AG10803 (cell line): ENCODE measurements around the gene ZNF300.
A peak's percentile ranks its signal among the peaks of the same experiment; 100 is the strongest.
"Not testable (repeated sequence)": the region's sequence is repeated elsewhere in the genome, so short reads cannot be mapped to it uniquely, and the experiment has no call there.

Experiments
- DNase-seq: peaks from one replicate; pipeline ENCODE4 v3.0.0; 2010; ENCODE audit warnings: low read depth
- H3K4me3 ChIP-seq: 2 replicates; pipeline ENCODE4 v1.5.1; 2011; ENCODE audit warnings: mild to moderate bottlenecking, low read length, control low read depth
- TF ChIP-seq, protein P1 (sequence below): conservative IDR thresholded peaks from 2 replicates; pipeline ENCODE4 v1.5.1; 2011; ENCODE audit warnings: mild to moderate bottlenecking, low read length, control low read depth, inconsistent platforms

The ZNF300 gene

DNA sequence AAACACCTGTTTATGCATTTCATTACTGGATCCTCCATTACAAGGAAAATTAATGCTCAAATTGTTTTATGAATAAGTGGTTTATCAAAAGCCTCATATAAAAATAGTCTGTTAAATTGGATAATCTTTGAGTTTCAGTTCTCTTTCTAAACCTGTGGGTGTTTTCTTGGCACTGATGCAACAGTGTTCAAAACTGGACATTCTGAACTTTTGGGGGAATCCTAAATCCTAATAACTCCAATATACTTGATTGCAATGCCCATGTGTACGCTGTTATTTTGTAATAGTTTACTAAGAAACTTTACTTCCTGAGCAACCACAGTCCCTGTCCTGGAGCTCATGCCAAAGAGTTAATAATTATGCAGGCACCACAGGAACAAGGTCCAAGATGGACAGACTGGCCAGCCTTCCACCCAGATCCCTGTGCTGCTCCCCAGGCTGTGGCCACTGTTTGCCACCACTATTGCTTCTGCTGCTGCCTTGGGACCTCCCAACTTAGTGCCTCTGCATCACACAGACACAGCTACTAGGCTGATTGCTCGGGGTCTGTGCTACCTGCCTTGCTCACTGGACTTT, 44.4 kb downstream of the ZNF300 start:
- no peak for DNase-seq
- TF ChIP-seq, protein P1, sequence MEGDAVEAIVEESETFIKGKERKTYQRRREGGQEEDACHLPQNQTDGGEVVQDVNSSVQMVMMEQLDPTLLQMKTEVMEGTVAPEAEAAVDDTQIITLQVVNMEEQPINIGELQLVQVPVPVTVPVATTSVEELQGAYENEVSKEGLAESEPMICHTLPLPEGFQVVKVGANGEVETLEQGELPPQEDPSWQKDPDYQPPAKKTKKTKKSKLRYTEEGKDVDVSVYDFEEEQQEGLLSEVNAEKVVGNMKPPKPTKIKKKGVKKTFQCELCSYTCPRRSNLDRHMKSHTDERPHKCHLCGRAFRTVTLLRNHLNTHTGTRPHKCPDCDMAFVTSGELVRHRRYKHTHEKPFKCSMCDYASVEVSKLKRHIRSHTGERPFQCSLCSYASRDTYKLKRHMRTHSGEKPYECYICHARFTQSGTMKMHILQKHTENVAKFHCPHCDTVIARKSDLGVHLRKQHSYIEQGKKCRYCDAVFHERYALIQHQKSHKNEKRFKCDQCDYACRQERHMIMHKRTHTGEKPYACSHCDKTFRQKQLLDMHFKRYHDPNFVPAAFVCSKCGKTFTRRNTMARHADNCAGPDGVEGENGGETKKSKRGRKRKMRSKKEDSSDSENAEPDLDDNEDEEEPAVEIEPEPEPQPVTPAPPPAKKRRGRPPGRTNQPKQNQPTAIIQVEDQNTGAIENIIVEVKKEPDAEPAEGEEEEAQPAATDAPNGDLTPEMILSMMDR = no peak
- no peak overlapping the region for H3K4me3 ChIP-seq

DNA sequence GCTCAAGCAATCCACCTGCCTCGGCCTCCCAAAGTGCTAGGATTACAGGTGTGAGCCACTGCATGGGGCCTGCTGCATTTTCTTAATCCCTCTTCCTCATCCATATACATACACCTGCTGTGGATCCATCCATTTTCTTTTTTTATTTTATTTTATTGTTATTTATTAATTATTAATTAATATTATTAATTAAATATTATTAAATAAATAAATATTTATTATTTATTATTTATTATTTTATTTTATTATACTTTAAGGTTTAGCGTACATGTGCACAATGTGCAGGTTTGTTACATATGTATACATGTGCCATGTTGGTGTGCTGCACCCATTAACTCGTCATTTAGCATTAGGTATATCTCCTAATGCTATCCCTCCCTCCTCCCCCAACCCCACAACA, 48.1 kb downstream of the ZNF300 start:
- not testable (repeated sequence) for DNase-seq, H3K4me3 ChIP-seq

DNA sequence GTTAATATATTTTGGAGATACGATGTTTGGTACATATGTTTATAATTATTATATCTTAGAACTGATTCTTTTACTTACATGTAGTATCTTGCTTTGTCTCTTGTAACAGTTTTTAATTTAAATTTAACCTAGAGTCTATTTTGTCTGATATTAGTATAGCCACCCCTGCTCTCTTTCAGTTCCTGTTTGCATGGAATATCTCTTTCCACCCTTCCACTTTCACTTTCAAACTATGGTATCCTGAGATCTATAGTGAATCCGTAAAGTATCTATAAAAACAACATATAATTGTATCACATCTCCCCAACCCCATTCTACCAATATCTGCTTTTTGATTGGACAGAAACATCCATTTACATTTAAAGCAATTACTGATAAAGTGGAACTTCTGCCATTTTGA, 51.2 kb downstream of the ZNF300 start:
- no peak for DNase-seq
- TF ChIP-seq, protein P1 = no peak
- H3K4me3 ChIP-seq = no peak overlapping the region

DNA sequence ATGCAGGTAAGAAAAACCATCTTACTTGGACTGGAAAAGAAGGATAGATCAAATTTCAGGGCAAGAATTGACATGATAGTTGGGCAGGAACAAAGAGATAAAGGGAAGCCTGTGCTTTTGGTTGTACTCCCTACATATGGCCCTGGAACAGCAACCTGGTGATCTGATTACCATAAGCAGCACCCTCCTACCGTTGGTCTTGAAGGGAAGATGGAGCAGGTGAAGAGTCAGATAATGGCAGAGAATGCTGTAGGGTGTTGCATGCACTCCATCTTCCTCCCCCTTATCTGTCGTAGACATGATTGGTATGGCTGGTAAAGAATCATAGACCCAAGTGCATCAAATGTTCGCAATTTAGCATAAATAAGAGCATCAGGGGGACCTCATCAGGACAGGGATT, 53.7 kb downstream of the ZNF300 start:
- TF ChIP-seq, protein P1 = no peak
- H3K4me3 ChIP-seq = no peak overlapping the region
- no peak for DNase-seq

DNA sequence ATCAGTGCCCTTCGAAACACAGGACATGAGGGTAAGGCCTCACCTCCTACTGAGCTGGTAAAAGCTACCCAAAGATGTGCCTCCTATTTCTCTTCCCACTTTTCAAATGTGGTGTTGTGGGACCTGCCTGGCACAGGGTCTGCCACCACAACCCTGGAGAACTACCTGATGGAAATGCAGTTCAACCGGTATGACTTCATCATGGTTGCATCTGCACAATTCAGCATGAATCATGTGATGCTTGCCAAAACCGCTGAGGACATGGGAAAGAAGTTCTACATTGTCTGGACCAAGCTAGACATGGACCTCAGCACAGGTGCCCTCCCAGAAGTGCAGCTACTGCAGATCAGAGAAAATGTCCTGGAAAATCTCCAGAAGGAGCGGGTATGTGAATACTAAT, 56.5 kb downstream of the ZNF300 start:
- TF ChIP-seq, protein P1 = no peak
- no peak overlapping the region for H3K4me3 ChIP-seq
- no peak for DNase-seq

DNA sequence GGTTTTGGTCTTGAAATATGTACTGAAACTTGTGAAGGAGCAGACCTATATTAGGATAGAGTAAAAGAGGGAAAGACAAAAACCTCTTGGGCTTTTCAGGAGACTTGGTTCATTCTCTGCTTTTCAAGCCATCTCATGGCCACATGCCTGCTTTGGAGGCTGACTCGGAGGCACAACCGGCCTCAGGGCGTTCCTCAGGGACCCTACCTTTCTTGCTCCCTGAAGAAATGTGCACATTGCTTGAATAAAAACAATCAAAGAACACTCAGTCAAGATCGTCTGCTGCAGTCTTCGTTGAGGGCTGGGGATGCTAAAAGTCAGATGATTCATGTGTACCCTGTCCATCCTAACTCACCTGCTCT, 57.5 kb downstream of the ZNF300 start:
- DNase-seq = no peak
- TF ChIP-seq, protein P1 = no peak
- H3K4me3 ChIP-seq = no peak overlapping the region

DNA sequence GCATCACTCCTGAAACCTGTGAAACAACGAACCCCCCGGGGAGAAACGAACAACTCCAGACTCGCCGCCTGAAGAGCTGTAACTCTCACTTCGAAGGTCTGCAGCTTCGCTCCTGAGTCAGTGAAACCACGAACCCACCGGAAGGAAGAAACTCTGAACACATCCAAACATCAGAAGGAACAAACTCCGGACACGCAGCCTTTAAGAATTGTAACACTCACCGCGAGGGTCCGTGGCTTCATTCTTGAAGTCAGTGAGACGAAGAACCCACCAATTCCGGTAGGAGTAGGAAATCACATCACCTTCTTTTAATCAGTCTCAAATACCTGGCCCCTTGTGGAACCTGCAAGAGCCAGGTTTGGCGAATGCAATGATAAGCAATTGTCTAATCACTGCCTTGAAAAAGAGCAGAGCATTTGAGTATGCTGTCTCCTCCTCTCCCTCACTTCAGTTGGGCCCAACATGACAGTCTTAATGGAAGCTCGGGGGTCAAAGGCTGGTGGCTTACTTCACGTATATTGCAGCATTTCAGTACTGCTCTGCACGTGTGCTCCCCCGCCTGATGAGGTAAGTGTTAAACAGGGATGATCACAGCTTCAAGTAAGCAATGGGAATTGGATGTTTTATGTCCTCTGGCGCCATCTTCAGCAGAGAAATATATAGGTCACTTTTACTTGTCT, 58.0 kb downstream of the ZNF300 start:
- TF ChIP-seq, protein P1 = peak; percentile 72
- no peak overlapping the region for H3K4me3 ChIP-seq
- peak; percentile 88 for DNase-seq

DNA sequence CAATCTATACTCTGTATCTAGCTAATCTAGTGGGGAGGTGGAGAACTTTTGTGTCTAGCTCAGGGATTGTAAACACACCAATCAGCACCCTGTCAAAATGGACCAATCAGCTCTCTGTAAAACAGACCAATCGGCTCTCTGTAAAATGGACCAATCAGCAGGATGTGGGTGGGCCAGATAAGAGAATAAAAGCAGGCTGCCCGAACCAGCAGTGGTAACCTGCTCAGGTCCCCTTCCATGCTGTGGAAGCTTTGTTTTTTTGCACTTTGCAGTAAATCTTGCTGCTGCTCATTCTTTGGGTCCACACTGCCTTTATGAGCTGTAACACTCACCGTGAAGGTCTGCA, 58.5 kb downstream of the ZNF300 start, which contains the start of gene IRGM:
TSS of gene IRGM (plus strand) at position 214 of the 346 bp plus-strand sequence. CDS start 1,603 bp downstream, outside the sequence.
- DNase-seq, H3K4me3 ChIP-seq: not testable (repeated sequence)

DNA sequence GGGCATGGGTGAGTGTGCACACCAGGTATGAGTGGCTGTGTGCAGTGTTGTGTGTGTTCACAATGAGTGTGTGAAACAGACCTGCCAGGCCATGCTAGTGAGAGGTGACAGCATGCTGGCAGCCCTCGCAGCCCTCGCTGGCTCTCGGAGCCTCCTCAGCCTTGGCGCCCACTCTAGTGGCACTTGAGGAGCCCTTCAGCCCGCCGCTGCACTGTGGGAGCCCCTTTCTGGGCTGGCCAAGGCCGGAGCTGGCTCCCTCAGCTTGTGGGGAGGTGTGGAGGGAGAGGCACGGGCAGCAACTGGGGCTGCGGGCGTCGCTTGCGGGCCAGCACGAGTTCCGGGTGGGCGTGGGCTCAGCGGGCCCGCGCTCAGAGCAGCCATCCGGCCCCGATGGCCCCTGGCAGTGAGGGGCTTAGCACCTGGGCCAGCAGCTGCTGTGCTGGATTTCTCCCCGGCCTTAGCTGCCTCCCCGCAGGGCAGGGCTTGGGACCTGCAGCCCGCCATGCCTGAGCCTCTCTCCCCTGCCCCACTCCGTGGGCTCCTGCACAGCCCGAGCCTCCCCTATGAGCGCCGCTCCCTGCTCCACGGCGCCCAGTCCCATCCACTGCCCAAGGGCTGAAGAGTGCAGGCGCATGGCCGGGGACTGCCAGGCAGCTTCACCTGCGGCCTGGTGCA, 59.5 kb downstream of the ZNF300 start:
- H3K4me3 ChIP-seq, DNase-seq: not testable (repeated sequence)
